Stimulated activated CD4-positive, alpha-beta T cell treated with anti-CD3 and anti-CD28 coated beads, Interleukin-1b, Interleukin-23, amount 100 ng/mL, for 4 hours (primary cell): ENCODE results near the gene LDLRAD4.

Source experiments
- DNase-seq, 2 donors: peaks; one replicate each; pipeline ENCODE4 v3.0.0-alpha.2; 2020; ENCODE audit warnings: low read depth in 2 of 2

The LDLRAD4 gene

GRCh38 chr18:13427354-13427753 is 208.8 kb downstream of the LDLRAD4 start:
- no peak for DNase-seq

GRCh38 chr18:13428319-13428718 is 209.8 kb downstream of the LDLRAD4 start:
- DNase-seq: no peak

- no peak for DNase-seq
These were observed 210.5 kb downstream of the LDLRAD4 start for GRCh38 chr18:13429016-13429415.

- DNase-seq: no peak
These were observed 211.4 kb downstream of the LDLRAD4 start for GRCh38 chr18:13429884-13430510.

- DNase-seq: no peak
These were observed 212.1 kb downstream of the LDLRAD4 start for GRCh38 chr18:13430663-13431062.

GRCh38 chr18:13431886-13432285 is 213.3 kb downstream of the LDLRAD4 start:
- DNase-seq: no peak

- DNase-seq: no peak
These were observed 214.6 kb downstream of the LDLRAD4 start for GRCh38 chr18:13433125-13433524.

GRCh38 chr18:13433685-13434084 is 215.1 kb downstream of the LDLRAD4 start:
- DNase-seq: no peak

- DNase-seq: no peak
These were observed 216.3 kb downstream of the LDLRAD4 start for GRCh38 chr18:13434854-13435253.

- DNase-seq: no peak
These were observed 217.2 kb downstream of the LDLRAD4 start for GRCh38 chr18:13435586-13436333.

GRCh38 chr18:13436576-13436975 is 218.0 kb downstream of the LDLRAD4 start:
- DNase-seq: peak in 1 of 2 donors; percentile 27

- DNase-seq: no peak
These were observed 218.5 kb downstream of the LDLRAD4 start for GRCh38 chr18:13437034-13437433.

GRCh38 chr18:13437796-13438506 is 219.4 kb downstream of the LDLRAD4 start:
- peak; percentile 25 to 27 for DNase-seq

GRCh38 chr18:13438507-13439056 is 220.0 kb downstream of the LDLRAD4 start:
- DNase-seq: no peak

- DNase-seq: no peak
These were observed 220.9 kb downstream of the LDLRAD4 start for GRCh38 chr18:13439461-13439860.

- DNase-seq: no peak
These were observed 222.0 kb downstream of the LDLRAD4 start for GRCh38 chr18:13440277-13441248.

GRCh38 chr18:13441736-13442135 is 223.2 kb downstream of the LDLRAD4 start:
- no peak for DNase-seq

GRCh38 chr18:13442451-13442850 is 223.9 kb downstream of the LDLRAD4 start:
- DNase-seq: no peak

GRCh38 chr18:13443552-13443951 is 225.0 kb downstream of the LDLRAD4 start:
- DNase-seq: no peak

- DNase-seq: no peak
These were observed 226.1 kb downstream of the LDLRAD4 start for GRCh38 chr18:13444430-13445240.
